CD4-positive, alpha-beta T cell treated with Interleukin-4 for 4 hours (primary cell): Measurements from ENCODE around the gene OSCAR.
"Not testable (repeated sequence)": the region's sequence is repeated elsewhere in the genome, so short reads cannot be mapped to it uniquely, and the experiment has no call there.

Experiments used
- DNase-seq: peaks from one replicate; pipeline ENCODE4 v3.0.0-alpha.2; 2020

OSCAR gene

DNA sequence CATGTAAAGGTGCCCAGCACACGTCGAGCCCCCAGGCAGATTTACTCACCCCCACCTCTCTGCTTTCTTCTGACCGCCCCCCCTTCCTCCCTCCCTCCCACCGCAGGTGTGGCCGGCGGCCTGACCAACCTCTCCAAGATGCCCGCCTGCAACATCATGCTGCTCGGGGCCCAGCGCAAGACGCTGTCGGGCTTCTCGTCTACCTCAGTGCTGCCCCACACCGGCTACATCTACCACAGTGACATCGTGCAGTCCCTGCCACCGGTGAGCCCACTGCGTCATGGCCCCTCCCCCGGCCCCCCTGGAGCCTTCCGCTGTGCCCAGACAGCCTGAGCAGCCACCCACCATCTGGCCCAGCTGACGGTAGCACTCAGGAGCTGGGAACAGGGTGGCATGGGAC is 23.8 kb upstream of the OSCAR start:
- no peak for DNase-seq

DNA sequence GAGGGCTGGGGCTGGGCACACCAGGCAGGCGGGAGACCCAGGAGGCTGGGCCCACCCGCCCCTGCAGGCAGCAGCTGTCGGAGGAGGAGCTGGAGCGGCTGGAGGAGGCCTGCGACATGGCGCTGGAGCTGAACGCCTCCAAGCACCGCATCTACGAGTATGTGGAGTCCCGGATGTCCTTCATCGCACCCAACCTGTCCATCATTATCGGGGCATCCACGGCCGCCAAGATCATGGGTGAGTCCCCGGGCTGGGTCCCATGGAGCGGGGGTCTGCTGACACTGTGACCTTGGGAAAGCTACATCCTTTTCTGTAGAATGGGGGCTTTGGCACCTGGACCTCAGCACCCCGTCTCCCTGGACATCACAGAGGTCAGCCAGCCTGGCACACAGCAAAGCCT is 23.1 kb upstream of the OSCAR start:
- no peak for DNase-seq

DNA sequence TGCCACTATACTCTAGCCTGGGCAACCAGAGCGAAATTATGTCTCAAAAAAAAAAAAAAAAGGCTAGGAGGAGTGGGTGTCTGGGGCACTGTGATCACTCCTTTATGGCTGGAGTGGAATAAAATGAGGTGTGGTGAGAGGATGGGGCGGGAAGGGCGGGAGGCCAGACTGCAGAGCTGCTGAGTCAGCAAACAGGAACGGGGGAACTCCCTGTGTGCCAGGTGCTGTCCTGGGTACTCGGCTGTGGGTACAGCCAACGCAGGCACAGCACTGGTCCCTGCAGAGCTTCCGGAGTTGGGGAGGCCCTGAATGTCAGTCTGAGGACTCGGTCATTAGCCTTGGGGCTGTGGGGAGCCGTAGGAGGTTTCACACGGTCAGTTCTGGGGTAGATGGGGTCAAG is 20.7 kb upstream of the OSCAR start:
- no peak for DNase-seq

DNA sequence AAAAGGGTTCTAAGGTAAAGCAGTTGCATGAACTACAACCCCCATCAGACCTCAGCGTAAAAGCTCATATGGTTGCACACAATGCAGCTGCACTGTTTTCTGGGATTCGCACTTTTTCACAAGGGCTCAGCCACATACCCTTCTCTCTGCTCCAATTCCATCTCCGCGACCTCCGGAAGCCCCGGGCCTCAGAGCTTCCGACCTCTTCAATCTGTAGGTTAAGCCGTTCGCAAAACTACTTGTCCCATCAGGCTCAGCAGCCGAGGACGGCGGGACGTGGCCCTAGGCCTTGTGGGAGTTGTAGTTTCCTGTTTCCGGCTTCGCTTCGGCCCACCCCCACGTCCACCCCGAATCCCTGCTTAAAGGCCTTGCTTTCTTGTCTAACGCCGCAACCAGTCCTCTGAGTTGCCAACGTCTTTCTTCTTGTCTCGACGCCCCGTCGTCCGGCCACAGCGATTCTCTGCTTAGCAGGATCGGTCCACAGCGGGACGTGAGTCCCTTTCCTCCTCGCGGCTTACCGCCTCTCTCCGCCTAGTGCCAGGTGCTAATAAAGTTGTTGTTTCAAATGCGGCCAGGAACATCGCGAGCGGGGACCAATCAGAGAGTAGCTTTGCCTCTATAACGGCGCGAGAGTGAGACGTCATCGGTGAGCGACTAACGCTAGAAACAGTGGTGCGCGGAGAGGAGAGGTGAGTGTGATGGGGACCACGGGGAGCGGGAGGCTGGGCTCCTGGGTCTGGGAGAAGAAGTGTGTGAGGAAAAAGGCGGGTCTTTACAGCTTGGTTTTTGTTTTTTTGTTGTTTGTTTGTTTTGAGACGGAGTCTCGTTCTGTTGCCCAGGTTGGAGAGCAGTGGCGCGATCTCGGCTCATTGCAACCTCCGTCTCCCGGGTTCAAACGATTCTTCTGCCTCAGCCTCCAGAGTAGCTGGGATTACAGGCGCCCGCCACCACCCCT is 14.8 kb upstream of the OSCAR start, which contains the start of the genes PRPF31 and TFPT:
Gene PRPF31, plus strand, starts transcription at position 646 of the 955 bp plus-strand sequence. CDS start 2,525 bp downstream, outside the sequence.
Gene TFPT, minus strand, starts transcription at position 549 of the 955 bp plus-strand sequence. Its CDS starts 388 bp downstream, at position 161.
- peak; percentile 97 for DNase-seq

DNA sequence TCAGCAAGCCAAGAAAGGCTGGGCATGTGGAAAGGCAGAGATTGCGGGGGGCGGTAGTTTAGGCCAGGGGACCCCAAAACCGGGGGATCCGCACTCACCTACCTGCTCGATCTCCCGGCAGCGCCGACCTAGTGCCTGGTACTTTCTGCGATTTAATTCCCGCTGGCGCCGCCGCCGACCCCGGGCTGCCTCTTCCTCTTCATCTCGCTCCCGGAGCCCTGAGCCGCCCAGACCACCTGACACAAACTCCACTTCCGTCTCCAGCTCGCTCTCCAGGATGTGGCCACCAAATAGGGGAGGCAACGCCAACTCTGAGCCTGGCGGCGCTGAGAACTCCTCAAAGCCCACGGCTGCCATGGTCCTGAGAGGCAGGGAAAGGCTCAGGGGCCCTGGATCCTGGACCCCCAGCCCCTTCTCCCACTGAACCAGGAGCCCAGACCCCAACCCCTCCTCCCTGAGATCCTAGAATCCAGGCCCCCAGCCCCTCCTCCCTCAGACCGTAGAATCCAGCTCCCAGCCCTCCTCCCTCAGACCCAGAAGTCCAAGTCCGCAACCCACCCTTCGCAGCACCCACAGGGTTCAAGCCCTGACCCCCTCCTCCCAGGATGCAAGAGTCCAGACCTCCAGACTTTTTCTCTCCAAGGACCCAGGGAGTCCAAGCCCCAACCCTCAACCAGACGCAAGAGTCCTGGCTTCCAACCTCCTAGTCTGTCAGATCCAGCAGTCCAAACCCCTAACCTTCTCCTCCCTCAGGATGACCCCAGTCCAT is 13.9 kb upstream of the OSCAR start:
- peak; percentile 48 for DNase-seq

DNA sequence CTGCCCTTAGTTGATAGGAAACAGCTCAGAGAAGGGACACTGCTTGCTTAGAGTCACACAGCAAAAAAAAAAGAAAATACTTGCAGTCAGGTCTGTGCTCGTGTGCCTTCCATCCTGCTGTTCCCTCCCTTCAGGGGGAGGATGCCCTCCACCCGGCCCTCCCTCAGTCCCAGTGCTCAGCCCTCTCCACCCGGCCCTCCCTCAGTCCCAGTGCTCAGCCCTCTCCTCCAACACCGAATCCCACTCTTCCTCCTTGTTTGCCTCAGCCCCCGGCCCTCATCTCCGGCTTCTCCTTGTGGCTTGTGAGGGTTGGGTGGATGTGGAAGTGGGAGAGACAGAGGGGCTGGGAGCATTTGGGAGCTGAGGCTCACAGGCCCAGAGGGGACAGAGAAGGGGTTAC is 9.0 kb upstream of the OSCAR start:
- DNase-seq = no peak

DNA sequence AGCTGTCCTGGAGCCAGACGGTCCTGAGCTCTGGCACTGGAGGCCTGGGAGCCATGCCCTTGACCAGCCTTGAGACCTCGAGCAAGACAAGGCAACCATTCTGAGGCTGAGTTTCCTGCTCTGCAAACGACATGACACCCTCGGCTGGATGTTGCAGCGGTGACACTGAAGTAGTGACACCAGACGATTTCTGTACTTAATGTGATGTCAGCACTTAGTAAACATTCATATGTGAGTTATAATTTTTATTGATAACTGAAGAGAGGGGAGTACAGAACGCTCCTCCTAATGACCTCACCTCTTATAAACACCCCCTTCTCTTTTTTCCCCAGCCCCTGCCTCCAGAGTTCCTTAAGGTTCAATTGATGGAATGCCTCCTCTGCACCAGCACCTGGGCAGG is 7.9 kb upstream of the OSCAR start:
- no peak for DNase-seq

DNA sequence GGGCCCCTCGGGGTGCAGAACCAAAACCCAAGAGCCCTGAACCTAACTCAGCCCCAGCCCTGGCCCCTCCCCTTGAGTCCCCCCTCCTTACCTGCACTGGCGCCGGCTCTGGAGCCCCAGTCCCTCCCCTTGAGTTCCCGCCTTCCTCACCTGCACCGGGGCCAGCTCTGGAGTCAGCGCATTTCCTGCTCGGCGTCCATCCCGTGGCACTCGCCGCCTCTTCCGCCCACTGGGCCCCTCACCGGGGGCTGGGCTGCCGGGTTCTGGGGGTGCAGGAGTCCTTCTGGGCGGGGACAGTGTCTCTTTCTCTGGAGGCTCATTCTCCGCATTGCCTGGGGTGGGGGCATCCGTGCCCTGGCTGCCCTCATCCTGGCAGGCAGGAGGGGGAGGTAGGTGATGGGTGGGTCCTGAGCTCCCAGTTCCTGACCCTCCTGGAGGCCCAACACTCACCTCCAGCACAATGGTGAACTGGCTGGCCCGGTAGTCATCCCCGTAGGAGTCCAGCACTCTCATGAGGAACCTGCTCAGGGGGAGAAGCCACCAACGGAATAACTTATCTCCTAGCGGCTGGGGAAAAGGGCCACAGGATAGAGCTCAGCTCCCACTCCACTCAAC is 7.4 kb upstream of the OSCAR start:
- no peak for DNase-seq

DNA sequence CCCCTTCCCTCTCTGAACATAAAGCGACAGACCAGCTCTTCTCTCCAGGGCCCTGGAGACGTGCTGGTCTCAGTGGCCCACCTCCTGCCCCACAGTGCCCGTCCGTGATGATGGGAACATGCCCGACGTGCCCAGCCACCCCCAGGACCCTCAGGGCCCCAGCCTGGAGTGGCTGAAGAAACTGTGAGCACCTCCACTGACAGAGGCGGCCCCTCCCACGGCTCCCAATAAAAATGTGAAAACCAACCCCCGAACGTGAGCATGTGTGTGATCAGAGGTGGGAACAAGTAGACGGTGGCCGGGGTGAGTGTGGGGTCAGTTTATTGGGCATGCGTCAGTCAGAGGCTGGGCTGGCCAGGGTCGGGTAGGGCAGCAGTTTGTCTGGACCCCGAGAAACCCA is 6.1 kb upstream of the OSCAR start:
- no peak for DNase-seq

DNA sequence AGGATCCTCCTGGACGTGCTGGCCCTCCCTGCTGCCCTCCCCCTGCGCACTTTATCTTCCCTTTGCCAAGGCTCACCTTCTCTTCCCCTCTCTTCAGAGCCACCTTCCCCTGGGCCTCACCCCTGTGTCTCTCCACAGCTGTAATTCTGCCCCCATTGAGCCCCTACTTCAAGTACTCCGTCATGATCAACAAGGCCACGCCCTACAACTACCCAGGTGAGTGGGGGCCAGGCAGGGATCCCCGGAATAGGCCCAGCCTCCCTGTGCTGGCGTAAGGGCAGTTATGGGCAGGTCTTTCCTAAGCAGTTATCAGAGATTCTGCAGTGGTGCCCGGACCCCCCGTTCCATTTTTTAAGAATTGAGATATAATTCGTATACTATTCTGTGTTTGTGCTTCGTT is 5.2 kb upstream of the OSCAR start:
- no peak for DNase-seq

DNA sequence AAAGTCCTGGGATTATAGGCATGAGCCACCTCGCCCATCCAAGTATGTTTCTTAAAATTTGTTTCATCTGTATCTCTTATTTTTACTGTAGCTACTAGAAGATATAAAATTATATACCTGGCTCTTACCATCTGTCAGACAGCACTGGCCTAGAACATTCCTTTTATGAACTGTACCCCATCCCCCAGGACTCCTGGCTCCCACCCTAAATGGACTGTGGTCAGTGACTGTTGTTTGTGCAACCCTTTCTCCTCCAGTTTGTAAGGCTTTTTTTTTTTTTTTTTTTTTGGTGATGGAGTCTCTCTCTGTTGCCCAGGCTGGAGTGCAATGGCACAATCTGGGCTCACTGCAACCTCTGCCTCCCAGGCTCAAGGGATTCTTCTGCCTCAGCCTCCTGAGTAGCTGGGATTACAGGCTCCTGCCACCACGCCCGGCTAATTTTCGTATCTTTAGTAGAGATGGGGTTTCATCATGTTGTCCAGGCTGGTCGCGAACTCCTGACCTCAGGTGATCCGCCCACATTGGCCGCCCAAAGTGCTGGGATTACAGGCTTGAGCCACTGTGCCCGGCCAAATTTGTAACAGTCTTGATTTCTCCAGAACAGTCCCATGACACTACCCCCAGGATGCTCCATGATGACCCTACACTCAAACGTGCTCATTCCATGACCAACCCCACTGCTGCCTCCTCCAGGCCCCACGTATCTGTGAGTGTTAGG is 4.6 kb upstream of the OSCAR start:
- DNase-seq = no peak

DNA sequence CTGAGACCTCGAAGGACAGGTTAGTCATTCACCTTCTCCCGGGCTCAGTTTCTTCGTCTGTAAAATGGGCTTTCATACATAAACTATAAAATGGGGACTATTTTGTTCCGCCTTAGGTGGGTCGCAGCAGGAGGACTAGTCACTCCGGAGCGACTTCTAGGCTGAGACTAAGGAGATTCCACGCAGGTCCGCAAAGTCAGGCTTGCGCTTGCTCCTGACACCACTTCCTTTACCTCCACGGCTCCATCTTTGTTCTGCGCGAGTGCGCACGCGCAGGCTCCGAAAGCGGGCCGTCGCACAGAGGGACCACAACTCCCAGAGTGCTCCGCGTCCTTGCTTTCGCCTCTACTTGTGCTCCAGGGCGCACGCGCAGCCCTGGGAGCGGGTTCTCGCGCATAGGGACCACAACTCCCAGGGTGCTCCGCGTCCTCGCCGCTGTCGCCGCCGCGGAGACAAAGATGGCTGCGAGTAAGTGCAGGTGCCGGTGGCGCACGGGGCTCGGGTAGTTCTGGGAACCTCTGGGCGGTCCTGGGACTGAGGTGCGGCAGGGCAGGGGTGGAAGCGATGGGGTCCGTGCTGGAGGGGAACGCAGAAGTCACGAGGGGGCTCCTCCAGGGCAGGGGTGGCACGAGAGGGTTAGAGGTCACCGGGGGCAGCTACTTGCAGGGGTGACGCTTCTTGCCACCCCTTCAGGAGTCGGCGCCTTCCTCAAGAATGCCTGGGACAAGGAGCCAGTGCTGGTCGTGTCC is 2.0 kb upstream of the OSCAR start, which contains the start of gene NDUFA3:
Gene NDUFA3, plus strand, starts transcription at position 435 of the 749 bp plus-strand sequence. Its CDS starts 24 bp downstream, at position 459.
- peak; percentile 99 for DNase-seq

DNA sequence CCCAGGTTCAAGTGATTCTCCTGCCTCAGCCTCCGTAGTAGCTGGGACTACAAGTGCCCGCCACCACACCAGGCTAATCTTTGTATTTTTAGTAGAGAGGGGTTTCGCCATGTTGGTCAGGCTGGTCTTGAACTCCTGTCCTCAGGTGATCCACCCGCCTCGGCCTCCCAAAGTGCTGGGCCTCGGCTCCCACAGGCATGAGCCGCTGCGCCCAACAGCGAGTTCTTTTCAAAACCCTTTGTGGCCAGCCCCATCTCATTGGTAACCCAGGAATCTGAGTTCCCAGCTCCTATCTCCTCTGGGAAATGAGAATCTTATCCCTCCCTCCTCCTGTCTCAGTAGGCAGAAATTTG is 724 bp downstream of the OSCAR start:
- DNase-seq = not testable (repeated sequence)

DNA sequence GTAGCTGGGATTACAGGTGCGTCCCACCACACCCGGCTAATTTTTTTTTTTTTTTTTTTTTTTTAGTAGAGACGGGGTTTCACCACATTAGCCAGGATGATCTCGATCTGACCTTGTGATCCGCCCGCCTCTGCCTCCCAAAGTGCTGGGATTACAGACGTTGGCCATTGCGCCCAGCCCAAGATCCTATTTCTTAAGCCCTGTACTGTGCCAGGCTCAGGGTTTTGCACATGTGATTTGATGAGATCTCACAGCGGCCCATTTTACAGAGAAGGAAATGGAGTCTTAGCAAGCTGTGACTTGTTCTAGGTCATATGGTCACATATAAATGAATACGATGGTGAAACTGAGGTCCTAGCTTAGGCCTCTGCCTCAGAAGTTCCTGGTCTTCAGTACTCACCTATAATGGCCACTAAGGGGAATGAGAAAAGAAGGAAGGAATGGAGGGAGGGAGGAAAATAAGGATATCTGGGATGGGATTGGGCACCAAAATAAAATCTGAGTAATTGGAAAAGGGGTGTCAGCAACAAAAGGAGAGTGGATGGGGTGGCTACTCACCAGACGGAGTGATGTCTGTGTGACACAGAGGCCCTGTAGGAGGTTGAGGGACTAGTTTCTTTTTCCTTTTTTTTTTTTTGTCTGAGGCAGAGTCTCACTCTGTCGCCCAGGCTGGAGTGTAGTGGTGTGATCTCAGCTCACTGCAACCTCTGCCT is 1.3 kb downstream of the OSCAR start:
- no peak for DNase-seq

DNA sequence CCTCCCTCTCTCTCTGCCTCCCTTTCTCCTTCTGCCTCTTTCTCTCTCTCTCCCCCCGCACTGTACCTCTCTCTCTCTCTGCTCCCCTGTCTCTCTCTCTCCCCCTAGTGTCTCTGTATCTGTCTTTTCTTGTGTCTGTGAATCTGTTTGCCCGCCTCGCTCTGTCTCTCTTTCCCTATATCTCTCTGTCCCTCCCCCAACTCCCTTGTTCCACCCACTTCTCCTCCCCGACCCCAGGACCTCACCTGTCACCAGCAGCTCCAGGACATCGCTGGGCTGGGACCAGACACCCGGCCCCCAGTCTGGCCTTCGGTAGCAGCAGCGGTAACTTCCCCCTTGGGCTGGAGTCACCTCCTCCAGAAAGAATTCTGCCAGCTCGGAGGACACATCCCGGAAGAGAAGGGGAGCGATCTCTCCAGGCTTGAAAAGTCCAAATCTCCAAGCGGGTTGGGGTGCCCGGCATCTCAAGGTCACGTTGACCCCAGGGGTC is 3.9 kb downstream of the OSCAR start:
- peak; percentile 46 for DNase-seq

DNA sequence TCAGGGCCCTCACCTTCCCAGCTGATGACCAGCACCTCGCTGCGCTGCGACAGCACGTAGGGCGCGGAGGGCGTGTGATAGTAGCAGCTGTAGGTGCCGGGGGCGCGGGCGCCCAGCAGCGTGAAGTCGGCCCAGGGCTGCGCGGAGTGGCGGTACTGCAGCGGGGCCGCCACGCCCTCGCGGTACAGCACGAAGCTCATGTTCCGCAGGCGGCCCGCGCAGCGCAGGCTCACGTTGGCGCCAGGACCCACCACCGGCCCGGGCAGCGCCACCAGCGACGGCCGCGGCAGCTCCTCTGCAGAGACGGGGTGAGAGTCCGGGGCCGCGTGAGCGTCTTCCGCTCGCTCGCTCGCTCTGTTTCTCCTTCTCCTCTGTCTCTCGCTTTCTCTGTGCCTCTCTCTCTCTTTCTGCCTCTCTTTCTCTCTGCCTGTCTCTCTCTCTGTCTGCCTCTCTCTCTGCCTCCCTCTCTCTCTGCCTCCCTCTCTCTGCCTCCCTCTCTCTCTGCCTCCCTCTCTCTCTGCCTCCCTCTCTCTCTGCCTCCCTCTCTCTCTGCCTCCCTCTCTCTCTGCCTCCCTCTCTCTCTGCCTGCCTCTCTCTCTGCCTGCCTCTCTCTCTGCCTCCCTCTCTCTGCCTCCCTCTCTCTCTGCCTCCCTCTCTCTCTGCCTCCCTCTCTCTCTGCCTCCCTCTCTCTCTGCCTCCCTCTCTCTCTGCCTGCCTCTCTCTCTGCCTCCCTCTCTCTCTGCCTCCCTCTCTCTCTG is 4.6 kb downstream of the OSCAR start:
- DNase-seq = peak; percentile 36

DNA sequence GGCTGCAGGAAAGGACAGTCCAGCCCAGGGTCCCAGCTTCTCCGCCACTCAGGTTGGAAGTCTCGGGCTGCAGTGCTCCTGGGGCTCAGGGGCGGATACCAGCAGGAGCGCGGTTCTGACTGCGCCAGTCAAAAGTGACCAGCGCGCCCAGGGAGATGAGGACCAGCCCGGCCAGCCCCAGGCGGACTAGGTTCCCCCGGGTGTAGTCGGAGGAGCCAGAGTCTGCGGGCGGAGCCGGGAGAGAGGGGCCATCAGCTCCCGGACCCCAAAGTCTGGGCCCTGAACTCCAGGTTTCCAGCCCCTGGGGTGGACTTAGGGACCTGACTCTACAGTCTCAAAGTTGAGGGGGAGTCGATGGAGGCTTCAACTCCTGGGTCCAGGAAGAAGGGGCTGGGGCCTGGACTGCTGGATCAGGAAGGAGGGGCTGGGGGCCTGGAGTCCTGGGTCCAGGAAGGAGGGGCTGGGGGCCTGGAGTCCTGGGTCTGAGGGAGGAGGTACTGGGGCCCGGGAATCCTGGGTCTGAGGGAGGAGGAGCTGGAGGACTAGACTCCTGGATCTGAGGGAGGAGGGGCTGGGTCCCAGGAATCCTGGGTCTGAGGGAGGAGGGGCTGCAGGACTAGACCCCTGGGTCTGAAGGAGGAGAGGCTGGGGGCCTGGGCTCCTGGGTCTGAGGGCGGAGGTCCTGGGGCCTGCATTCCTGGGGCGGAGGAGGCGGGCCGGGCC is 5.3 kb downstream of the OSCAR start:
- no peak for DNase-seq

DNA sequence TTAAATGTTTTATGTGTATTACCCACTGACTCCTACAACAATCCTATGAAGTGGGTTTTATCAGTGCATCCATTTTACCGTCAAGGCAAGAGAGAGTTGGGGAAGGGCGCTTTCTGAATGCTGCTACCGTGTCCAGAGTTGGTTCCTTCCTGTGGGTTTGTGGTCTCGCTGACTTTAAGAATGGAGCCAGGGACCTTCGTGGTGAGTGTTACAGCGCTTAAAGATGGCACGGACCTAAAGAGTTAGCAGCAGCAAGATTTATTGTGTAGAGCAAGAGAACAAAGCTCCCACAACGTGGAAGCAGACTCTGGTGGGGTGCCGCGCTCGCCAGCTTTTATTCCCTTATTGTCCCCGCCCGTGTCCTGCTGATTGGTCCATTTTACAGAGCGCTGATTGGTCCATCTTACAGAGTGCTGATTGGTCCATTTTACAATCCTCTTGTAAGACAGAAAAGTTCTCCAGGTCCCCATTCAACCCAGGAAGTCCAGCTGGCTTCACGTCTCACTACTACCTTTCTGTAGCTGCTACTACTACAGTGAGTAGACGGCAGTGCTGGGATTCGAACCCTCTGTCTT is 6.1 kb downstream of the OSCAR start:
- no peak for DNase-seq

DNA sequence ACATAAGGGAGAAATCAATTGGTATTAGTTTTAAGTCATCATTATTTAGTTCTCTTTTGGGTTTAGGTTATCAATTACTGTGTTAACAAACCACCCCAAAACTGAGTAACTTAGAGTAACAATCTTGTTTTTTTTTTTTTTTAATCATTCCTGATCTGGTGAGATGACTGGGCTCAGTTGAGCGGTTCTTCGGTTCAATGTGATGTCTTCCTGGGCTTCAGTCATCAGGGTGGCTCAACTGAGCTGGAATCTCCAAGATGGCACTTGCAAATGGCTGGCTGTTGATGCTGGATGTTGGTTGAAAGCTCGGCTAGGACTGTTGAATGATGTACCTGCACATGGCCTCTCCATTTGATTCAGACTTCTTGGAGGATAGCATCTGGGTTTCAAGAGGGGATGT is 16.2 kb downstream of the OSCAR start:
- DNase-seq = no peak
